Measurements from ENCODE around the gene PARP8. TPM values are rescaled to one million over a fixed set of nuclear protein-coding genes. Genes with fewer than 3 reads are reported as not detected.

PARP8 gene
- total and polyA plus RNA-seq, 9 of the 15 experiments (the other 6 are each of a cell fraction or from before 2014, with no cell fraction given), result 0.03 to 0.31 TPM; not detected in 7

DNA sequence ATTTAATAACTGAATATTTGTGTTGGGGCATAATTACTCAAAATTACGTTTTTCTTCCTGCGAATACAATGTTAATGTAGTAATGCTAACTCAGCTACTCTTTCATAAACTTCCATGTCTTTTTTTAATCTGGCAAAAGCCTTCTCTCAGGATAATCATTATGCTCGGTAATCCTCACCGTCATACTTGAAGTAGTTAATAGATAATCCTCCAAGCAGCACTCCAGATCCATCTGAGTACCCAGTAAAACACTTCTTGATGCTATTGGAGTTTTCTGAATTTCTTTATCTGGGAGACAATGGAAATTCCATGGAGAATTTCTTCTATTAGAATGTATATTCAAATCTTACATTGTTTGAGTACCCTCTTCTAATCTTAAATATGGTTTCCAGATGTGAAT is 34.3 kb downstream of the PARP8 start:
- BruUV-seq (replicated peaks), result no TSS peak

More for the DNA sequence above, 34.3 kb downstream of the PARP8 start:
- 0% methylated on average over 4 of the region's 4 CpGs for WGBS (ENCODE audit: insufficient coverage, low coverage, missing lambda C conversion rate)
- H2AFZ ChIP-seq (ENCODE audit: low read depth, low read length), result no peak overlapping the region
- no peak overlapping the region for H3K4me3 ChIP-seq
- H3K36me3 ChIP-seq (ENCODE audit: control insufficient read depth, insufficient read depth, low read length), result no peaks in the 10 kb centered on the region
- CTCF ChIA-PET (ENCODE audit: low intra/inter-chr PET ratio), result no interaction called here
- H3K9ac ChIP-seq (ENCODE audit: insufficient read depth in 1 of 2, low read depth in 2 of 2, low read length in 2 of 2), result no peak overlapping the region
- H3K4me1 ChIP-seq (replicated peaks in 1 of 2; ENCODE audit: control insufficient read depth in 2 of 2, insufficient read depth in 2 of 2, low read length in 2 of 2), result no peaks in the 10 kb centered on the region
- no peak overlapping the region for H3K27ac ChIP-seq (ENCODE audit: extremely low read depth, low read depth, low read length)
- H3K9me1 ChIP-seq (ENCODE audit: control insufficient read depth, insufficient read depth, low read length), result no peaks in the 10 kb centered on the region
- no peaks in the 10 kb centered on the region for H3K27me3 ChIP-seq (ENCODE audit: control insufficient read depth in 2 of 2, insufficient read depth in 2 of 2, low read length in 2 of 2)
- H4K20me1 ChIP-seq (replicated peaks; ENCODE audit: control insufficient read depth, insufficient read depth, low read length), result no peaks in the 10 kb centered on the region
- intact Hi-C loops (cut with micrococcal nuclease) (no loop called here), in situ Hi-C loops (cut with MboI) (no loop called here)
- no peak for DNase-seq (ENCODE audit: extremely low read depth in 1 of 4, low spot score in 3 of 4)
- H3K4me2 ChIP-seq (ENCODE audit: insufficient read depth, low read length), result no peak overlapping the region
- H3K79me2 ChIP-seq (ENCODE audit: control insufficient read depth, insufficient read depth, low read length), result no peaks in the 10 kb centered on the region
- ATAC-seq, result no peak
- TF ChIP-seq SMARCC2 (IDR thresholded peaks at IDR 0.05; ENCODE audit: low read depth), result no peak
- TF ChIP-seq, protein P1, sequence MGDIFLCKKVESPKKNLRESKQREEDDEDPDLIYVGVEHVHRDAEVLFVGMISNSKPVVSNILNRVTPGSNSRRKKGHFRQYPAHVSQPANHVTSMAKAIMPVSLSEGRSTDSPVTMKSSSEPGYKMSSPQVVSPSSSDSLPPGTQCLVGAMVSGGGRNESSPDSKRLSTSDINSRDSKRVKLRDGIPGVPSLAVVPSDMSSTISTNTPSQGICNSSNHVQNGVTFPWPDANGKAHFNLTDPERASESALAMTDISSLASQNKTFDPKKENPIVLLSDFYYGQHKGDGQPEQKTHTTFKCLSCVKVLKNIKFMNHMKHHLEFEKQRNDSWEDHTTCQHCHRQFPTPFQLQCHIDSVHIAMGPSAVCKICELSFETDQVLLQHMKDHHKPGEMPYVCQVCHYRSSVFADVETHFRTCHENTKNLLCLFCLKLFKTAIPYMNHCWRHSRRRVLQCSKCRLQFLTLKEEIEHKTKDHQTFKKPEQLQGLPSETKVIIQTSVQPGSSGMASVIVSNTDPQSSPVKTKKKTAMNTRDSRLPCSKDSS (IDR thresholded peaks at IDR 0.05; ENCODE audit: low read depth, partially characterized antibody), result no peak
- no peak for TF ChIP-seq ZNF3 (CRISPR knock-in tag; IDR thresholded peaks at IDR 0.05)
- no peak for TF ChIP-seq ZNF584 (CRISPR knock-in tag; IDR thresholded peaks at IDR 0.05; ENCODE audit: low read depth)
- no peak for TF ChIP-seq NFRKB (IDR thresholded peaks at IDR 0.05; ENCODE audit: low read depth)
- peaks cover 2% of the 10 kb centered on the region for H3K9me3 ChIP-seq (replicated peaks; ENCODE audit: control insufficient read depth, insufficient read depth, low read depth, low read length)
- FAIRE-seq, result no peak
- POLR2A ChIA-PET, result no interaction called here
